A673 (cell line): Measurements from ENCODE around the gene DDC. TPM values are rescaled to one million over a fixed set of nuclear protein-coding genes. Genes with fewer than 3 reads are reported as not detected.

Source experiments
- BruUV-seq: library from RNA; stranded (reverse); fragments of 400-500 nt; replicated peaks from 2 replicates; lab custom pipeline; 2021; lab: Mats Ljungman, UMichigan
- CTCF ChIA-PET: fragments of 300-600 bp; sonication (Branson Sonifier 250); formaldehyde crosslinking; loops from one replicate; lab custom pipeline; 2022; ENCODE audit warnings: antibody characterized with exemption; lab: Charles Lee
- POLR2A ChIA-PET: fragments of 300-600 bp; sonication (Branson Sonifier 250); formaldehyde crosslinking; loops from one replicate; lab custom pipeline; 2022; ENCODE audit warnings: antibody characterized with exemption; ENCODE audit not compliant: low non-redundant PET; lab: Charles Lee
- DNase-seq: peaks from one replicate; pipeline ENCODE4 v3.0.0-alpha.2; 2015; ENCODE audit warnings: low spot score
- H3K27ac ChIP-seq: fragments of 200-600 bp; sonication (generic); 2 replicates; pipeline ENCODE4 v1.5.1; 2016; ENCODE audit warnings: mixed run types, low read depth, mild to moderate bottlenecking, mixed read lengths, antibody characterized with exemption, low read length; ENCODE audit not compliant: poor library complexity, severe bottlenecking
- H3K27me3 ChIP-seq: fragments of 200-600 bp; sonication (generic); replicated peaks from 2 replicates; pipeline ENCODE4 v1.6.1; 2017; ENCODE audit warnings: mixed run types, low read depth, mild to moderate bottlenecking, mixed read lengths, antibody characterized with exemption, low read length; ENCODE audit not compliant: insufficient read depth, poor library complexity
- H3K36me3 ChIP-seq: fragments of 200-600 bp; sonication (generic); 2 replicates; pipeline ENCODE4 v1.6.1; 2016; ENCODE audit warnings: mixed run types, mild to moderate bottlenecking, mixed read lengths, antibody characterized with exemption, low read length; ENCODE audit not compliant: insufficient read depth, poor library complexity, severe bottlenecking
- H3K4me1 ChIP-seq: fragments of 200-600 bp; sonication (generic); 2 replicates; pipeline ENCODE4 v1.6.1; 2017; ENCODE audit warnings: mixed run types, mild to moderate bottlenecking, mixed read lengths, antibody characterized with exemption, low read length; ENCODE audit not compliant: insufficient read depth, poor library complexity, severe bottlenecking
- H3K4me3 ChIP-seq: fragments of 200-600 bp; sonication (generic); 2 replicates; pipeline ENCODE4 v1.5.1; 2016; ENCODE audit warnings: low read depth, mixed run types, mild to moderate bottlenecking, mixed read lengths, low read length; ENCODE audit not compliant: poor library complexity, severe bottlenecking
- H3K9me3 ChIP-seq: fragments of 200-600 bp; sonication (generic); 2 replicates; pipeline ENCODE4 v1.6.1; 2016; ENCODE audit warnings: mixed run types, low read depth, mild to moderate bottlenecking, mixed read lengths, antibody characterized with exemption, low read length; ENCODE audit not compliant: poor library complexity, severe bottlenecking
- EZH2 ChIP-seq: fragments of 200-600 bp; sonication (generic); IDR thresholded peaks from 2 replicates; pipeline ENCODE4 v1.6.1; 2017; ENCODE audit warnings: borderline replicate concordance, low read depth, mild to moderate bottlenecking, mixed read lengths, antibody characterized with exemption, low read length; ENCODE audit not compliant: poor library complexity, severe bottlenecking
- intact Hi-C: fragments of 100-400 bp; cut with micrococcal nuclease; formaldehyde crosslinking; loops from one replicate; pipeline ENCODE4 v1.10.0; 2022; ENCODE audit not compliant: unreplicated experiment
- total RNA-seq: library from RNA; stranded (reverse); gene quantifications from 2 replicates; pipeline ENCODE4 v1.2.3, GENCODE V29; 2021
- TF ChIP-seq, protein P1 (sequence below): fragments of 300-800, 200-600 bp; sonication (generic); conservative IDR thresholded peaks from 2 replicates; pipeline ENCODE4 v1.5.1; 2017; ENCODE audit warnings: low read depth, mild to moderate bottlenecking, antibody characterized with exemption, low read length, moderate library complexity, mixed read lengths

DDC gene
- total RNA-seq, 1 experiment from 2014 or later: not detected

DNA sequence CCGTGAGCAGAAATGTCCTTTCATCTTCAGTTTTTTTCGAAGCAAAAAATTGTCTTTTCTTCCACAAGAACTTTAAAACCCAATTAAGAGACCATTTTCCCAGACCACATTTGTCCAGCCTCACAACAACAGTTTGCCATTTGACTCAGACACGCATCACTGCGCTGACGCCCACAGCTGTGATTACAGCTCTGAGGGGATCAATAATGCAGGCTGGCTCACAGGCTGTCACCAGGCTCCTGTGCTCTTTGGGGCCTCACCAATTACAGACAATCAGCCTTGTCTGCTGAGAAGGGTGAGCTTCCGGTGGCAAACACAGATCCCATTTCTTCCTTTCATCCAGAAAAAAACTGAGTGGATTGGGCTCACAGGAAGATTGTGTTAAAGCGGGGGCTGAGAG, 33.3 kb downstream of the DDC start:
- no peak for TF ChIP-seq EZH2
- TF ChIP-seq, protein P1, sequence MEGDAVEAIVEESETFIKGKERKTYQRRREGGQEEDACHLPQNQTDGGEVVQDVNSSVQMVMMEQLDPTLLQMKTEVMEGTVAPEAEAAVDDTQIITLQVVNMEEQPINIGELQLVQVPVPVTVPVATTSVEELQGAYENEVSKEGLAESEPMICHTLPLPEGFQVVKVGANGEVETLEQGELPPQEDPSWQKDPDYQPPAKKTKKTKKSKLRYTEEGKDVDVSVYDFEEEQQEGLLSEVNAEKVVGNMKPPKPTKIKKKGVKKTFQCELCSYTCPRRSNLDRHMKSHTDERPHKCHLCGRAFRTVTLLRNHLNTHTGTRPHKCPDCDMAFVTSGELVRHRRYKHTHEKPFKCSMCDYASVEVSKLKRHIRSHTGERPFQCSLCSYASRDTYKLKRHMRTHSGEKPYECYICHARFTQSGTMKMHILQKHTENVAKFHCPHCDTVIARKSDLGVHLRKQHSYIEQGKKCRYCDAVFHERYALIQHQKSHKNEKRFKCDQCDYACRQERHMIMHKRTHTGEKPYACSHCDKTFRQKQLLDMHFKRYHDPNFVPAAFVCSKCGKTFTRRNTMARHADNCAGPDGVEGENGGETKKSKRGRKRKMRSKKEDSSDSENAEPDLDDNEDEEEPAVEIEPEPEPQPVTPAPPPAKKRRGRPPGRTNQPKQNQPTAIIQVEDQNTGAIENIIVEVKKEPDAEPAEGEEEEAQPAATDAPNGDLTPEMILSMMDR: no peak
- no peak overlapping the region for H3K4me3 ChIP-seq
- H3K9me3 ChIP-seq: no peaks in the 10 kb centered on the region
- CTCF ChIA-PET: no interaction called here
- POLR2A ChIA-PET: no interaction called here
- no peak for DNase-seq
- intact Hi-C loops: no loop called here
- H3K36me3 ChIP-seq: no peaks in the 10 kb centered on the region
- H3K27me3 ChIP-seq: peaks cover 3% of the 10 kb centered on the region
- H3K4me1 ChIP-seq: no peaks in the 10 kb centered on the region
- no TSS peak for BruUV-seq
- H3K27ac ChIP-seq: no peak overlapping the region

DNA sequence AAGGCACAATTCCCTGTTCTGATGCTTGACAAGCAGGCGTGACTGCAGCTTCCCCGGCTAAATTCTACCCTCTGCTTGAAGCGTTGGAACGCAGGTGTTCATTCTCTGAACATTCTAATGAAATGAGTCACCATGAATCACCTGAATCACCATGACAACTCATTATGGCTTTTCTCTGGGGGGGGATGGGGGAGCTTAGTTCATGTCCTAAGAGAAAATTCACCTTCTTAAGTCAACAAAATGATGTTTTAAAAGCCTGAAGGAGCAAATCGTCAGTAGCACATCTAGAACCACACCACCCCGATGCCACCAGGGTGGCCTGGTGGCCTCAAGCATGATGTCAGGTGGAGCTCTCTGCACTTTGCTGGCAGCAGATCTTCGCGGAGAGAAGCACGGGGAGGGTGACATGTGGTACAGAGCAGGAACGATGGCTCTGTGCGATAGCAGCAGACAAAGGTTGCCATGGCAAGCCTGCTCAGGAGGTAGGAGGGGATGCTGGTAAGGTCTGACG, 33.7 kb downstream of the DDC start:
- no peaks in the 10 kb centered on the region for H3K9me3 ChIP-seq
- no peak for DNase-seq
- ChIA-PET CTCF (no interaction called here), POLR2A (no interaction called here)
- H3K4me1 ChIP-seq: no peaks in the 10 kb centered on the region
- no peak overlapping the region for H3K27ac ChIP-seq
- H3K4me3 ChIP-seq: no peak overlapping the region
- TF ChIP-seq EZH2: no peak
- TF ChIP-seq, protein P1: no peak
- H3K36me3 ChIP-seq: no peaks in the 10 kb centered on the region
- H3K27me3 ChIP-seq: peaks cover 3% of the 10 kb centered on the region
- intact Hi-C loops: no loop called here
- no TSS peak for BruUV-seq

DNA sequence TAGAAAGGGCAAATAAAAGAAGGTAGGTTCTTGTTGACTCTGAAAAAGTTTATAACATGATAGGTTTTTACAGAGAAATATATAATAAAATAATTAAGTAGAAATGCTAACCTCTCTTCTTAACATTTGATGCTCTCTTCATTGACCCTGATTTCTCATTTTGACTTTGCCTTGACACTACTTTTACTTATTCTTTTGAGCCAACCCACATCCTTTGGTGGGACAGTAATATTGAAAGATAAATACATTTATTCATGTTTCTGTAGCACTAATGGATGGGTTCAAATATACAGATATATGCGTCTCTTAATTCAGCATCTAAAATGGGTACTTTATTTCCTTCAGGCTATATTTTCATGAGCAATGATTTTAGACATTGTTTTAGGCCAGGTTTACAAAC, 34.4 kb downstream of the DDC start:
- no peaks in the 10 kb centered on the region for H3K4me1 ChIP-seq
- no peak for TF ChIP-seq EZH2
- TF ChIP-seq, protein P1: no peak
- H3K9me3 ChIP-seq: no peaks in the 10 kb centered on the region
- DNase-seq: no peak
- intact Hi-C loops: no loop called here
- no peaks in the 10 kb centered on the region for H3K36me3 ChIP-seq
- ChIA-PET CTCF (no interaction called here), POLR2A (no interaction called here)
- H3K4me3 ChIP-seq: no peak overlapping the region
- peaks cover 3% of the 10 kb centered on the region for H3K27me3 ChIP-seq
- no TSS peak for BruUV-seq
- no peak overlapping the region for H3K27ac ChIP-seq
